GM18909 (cell line): ENCODE results near the gene CCDC122.

Experiments
- ATAC-seq: cut with Tn5 transposase; IDR thresholded peaks from one replicate; pipeline ENCODE4 v1.9.1; 2021; ENCODE audit warnings: mild to moderate bottlenecking; ENCODE audit not compliant: unreplicated experiment, poor library complexity

Gene CCDC122

DNA sequence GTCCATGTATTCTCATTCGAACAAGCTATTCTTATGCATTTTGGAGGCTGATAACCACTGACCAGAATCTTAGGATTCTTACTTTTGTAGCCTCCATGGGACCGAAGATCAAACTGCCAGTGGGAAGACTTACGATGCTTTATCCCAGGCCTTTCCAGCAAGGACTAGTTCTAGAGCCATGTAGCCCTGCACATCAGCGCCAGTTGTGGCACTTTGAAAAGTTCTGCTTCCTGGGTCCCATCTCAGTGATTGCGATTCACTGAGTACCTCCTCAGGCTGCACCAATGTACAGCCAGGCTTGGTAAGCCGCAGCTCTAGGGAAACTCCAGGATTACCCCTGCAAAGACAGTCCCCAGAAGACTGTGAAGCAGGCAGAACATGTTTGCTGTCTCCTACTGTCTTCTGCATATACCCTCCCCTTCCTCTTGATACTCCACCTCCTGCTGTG lies 73.8 kb downstream of the CCDC122 start:
- ATAC-seq: no peak

GRCh38 chr13:43805071-43805468 lies 74.5 kb downstream of the CCDC122 start:
- no peak for ATAC-seq

DNA sequence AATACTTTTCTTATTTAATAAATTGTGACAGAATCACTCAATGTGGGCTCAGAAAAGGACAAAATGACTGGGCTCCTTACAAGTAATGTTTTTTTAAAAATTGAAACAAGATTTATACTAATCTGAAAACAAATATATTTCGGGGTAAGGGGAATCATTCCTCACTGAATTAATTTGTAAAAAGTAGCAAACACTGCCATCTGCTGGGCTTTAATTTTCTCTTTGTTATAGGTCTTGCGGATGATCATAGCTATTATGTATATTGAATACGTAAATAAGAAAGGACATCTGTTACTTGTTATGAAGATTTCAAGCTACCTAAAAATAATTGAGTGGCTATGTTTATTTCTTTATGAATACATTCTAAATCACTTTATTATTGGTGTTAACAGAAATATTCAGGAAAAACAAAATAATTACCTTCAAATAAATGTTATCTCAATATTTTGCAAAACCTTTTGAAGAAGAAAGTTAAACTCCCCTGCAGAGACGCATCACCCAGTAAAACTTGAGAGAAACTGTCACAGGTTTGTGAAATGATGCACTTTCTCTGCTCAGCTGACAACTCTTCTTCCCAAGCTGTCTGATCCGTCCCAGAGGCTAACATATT lies 75.0 kb downstream of the CCDC122 start:
- ATAC-seq: no peak

DNA sequence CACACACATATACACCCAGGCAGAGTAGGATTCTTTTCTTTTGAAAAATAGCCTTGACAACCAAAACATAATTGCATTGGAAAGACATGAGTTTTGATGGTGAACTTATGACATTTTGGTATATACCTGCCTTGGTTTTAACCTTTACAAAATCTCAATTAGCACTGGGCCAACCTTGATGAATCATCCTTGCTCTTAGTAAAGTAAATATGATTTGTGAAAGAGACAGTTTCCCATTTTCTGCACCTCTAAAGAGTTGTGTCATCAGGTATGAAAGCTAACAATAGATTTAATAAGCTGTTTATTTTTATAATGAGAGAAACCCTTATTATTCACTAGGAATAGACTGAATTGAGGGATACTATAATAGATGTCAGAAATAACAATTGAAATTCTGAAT lies 77.0 kb downstream of the CCDC122 start:
- ATAC-seq: no peak

DNA sequence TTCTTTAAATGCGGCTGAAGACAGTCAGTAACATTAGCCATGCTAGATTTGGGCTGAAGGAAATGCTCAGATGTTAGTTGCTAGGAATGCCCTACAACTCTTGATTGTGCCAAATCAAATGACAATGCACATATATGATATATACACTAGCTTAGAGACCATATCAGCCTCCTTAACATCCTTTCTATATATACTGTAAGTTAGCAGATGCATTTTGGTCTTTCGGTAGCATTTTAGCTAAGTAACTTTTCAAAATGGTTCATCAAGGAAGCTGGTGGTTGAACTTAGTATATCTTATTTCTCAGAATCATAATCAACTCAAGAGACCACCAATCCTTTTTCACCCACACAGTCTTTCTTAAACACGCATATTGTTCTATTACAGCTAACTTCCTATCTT lies 78.7 kb downstream of the CCDC122 start:
- no peak for ATAC-seq

DNA sequence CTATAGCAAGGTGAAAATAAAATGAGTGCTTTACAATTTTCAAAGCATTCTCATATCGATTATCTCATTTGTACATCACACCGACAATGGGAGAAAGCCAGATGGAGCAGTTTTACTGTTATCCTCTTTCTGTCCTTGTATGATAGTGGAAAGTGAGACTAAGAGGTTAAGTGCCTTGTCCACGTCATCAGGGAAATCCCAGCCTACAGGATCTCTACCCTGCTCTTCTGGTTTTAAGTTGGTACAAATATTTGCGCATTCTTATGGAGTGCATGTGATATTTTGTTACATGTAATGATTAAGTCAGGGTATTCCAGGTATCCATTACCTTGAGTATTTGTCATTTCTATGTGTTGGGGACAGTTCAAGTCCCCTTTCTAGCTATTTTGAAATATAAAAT lies 80.3 kb downstream of the CCDC122 start:
- no peak for ATAC-seq

DNA sequence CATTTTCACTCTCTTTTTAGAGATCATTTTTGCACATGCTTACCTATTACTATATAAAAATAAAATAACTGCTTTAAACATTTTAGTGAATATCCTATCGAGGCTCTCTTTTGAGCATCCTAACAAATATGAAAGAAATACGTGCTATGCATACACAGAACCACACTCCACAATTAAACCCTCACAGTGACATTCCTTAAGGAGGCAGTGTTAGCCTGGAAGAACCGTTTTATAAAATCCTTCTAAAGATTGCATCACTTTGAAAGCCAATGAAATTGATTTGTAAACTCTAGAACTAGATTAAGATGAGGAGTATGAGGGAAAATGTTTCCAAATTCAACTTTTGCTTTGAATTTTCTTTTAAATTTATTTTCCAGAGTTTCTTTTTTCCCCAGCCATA lies 81.7 kb downstream of the CCDC122 start:
- ATAC-seq: no peak

DNA sequence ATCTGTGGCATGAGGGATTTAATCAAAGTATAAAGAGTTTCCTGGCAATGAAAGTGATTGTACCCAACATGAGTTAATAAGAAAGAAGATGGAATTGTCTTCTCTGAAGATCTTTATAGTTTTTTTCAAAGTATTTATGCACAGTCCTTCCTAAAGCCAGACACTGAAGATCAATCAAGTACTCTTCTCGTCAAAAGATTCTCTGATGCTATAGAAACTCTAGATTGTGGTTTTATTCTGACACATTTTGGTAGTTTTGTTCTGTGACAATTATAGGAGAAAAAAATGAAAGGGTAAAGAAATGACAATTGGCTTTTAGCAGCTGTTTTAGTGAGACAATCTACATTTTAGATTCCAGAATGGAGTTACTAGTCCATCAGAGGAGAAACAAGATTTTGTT lies 82.4 kb downstream of the CCDC122 start:
- no peak for ATAC-seq

DNA sequence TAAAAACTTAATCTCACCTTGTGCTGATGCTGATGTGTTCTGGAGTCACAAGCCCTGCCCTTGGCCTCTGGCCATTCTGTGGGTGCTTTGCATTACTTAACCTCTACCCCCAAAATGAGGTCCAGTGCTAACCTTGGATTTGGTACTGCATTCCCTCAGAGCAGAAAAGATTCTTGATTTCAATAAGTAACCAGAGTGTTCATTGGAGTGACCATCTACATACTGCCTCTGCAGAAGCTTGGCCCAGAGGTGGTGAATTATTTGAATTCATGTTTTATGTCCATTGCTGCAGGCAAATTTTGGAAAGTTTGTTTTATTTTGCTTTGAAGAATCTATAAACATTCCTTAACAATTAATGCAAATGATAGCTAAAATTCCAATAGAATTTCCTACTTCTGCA lies 85.1 kb downstream of the CCDC122 start:
- no peak for ATAC-seq

GRCh38 chr13:43792076-43792881 lies 87.3 kb downstream of the CCDC122 start:
- ATAC-seq: no peak

GRCh38 chr13:43787997-43788396 lies 91.5 kb downstream of the CCDC122 start:
- no peak for ATAC-seq

DNA sequence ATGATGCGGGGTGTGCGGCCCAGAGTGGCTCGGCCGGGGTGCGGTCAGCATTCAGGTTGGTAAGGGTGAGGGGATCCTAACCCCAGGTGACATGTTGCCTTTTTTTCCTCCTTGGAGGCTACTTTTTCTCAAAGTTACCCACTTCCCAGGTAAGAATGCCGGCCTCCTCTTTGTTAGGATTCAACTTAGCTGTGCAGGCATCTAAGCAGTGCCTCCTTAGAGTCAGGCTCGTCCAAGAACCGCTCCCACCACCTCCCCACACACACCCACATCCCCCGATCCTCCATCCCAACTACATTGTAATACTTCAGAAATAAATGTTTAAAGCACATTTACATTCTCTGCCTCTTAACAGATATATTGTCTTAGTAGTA lies 92.0 kb downstream of the CCDC122 start:
- ATAC-seq: no peak

DNA sequence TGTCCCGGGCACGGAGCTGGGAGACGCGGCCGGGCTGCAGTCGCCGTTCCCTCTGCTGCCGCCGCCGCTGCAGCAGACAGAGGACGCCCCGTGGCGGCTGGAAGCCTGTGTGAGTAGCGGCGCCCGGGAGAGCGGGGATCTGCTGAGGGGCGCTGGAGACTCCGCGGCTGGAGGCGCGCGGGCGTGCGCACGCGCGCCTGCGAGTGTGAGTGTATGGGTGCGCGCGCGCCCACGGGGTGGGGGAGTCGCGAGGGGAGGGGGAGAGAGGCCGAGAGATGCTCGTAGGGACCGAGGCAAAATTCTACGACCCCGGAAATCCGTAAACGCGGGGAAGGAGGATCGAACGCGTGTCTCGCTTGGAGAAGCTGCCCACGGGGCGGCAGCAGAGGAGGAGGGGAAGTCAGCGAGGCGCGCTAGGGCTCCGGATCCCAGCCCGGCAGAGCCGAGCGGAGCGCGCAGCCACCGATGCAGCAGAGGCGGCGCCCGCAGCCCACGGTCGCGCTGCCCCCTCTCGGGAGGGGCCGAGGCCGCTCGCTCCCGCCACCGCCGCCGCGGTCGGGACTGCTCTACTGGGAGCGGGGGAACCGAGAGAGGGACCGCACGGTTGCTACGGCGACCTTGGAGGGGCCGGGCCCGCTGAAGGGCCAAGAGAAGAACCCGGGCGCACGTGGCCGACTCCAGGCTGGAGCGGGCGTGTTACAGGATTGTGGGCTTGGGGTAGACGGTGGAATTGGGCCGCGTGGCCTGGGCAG lies 92.6 kb downstream of the CCDC122 start, which contains the start of gene ENOX1:
ENOX1 (minus strand) TSS at position 207 of the 752 bp plus-strand sequence.
- ATAC-seq: no peak

GRCh38 chr13:43786472-43786765 lies 93.1 kb downstream of the CCDC122 start:
- ATAC-seq: no peak
